GM21360 (cell line): ENCODE data around the gene SLC6A18.
"Not testable (repeated sequence)": the region's sequence is repeated elsewhere in the genome, so short reads cannot be mapped to it uniquely, and the experiment has no call there.

Source experiments
- ATAC-seq: cut with Tn5 transposase; IDR thresholded peaks from one replicate; pipeline ENCODE4 v1.9.1; 2021; ENCODE audit warnings: mild to moderate bottlenecking, moderate library complexity; ENCODE audit not compliant: unreplicated experiment

SLC6A18 gene

DNA sequence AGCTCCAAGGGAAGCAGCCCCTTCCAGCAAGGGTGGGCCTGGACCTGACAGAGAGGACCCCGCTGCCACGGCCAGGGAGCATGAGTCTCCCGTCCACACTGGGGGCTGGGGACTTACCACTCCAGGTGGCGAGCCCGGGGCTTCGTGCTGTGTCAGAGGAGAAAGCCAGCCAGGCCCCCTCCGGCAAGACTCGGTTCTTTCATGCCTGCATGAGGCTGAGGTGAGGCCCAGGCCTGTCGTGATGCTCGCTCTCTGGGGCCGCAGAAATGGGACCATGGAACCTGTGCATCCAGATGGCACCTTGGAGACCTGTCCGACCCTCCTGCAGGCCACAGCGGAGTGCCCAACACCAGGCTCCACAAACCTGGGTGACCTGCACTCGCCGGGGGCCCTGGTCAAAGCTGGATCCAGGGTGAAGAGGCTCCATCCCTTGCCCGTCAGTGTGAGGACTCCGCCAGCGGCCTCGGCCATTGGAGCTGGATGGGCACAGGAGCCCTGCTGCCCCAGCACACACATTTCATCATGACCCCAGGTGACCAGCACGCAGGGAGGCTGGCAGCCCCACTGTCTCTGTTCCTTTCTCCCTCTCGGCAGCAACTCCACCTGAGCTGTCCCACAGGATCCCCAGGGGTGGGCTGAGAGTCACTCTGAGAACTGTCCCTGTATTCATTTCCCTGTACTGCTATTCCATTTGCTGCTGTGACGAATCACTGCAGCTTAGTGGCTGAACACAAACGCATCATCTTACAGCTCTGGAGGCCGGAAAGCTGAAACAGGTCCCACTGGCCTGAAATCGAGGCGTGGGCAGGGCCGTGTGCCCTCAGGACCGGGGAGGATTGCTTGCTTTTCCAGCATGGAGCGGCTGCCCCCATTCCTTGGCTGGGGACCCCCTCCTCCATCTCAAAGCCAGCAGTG lies 24.4 kb downstream of the SLC6A18 start:
- no peak for ATAC-seq

DNA sequence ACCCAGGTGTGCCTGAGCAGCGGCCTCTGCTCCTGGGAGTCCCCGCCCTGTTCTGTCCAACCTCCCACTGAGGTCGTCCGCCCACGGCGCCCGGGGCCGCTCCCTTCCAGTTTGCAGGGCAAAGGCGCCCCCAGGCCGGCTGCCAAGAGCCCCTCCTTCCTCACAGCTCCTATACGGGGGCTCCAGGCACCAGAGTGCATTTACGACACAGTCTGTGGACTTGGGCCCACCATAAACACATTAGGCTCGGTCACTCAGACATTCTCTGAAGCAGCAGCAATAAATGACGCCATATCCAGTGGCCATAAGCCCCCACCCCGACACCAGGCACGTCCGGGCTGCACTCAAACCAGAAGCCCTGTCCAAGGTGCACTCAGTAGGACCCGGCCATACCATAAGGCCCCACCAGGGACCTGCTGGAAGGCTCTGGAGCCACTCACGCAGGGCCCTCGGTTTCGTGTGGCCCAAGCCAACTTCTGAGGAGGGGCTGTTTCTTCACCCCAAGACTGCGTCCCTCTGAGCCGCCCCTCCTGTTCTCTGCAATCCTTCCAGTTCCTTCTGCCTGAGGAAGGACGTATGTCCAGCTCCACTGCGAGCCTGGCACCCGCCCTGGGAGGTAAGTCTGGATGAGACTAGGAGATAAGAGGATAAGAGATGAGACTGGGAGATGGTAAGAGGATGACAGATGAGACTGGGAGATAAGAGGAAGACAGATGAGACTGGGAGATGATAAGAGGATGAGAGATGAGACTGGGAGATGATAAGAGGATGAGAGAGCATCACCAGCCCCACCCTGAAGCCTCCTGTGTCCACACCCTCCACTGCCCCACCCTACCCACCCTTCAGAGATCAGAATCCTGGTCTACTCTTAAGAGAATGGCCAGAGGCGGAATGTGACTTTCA lies 26.7 kb downstream of the SLC6A18 start:
- ATAC-seq = no peak

DNA sequence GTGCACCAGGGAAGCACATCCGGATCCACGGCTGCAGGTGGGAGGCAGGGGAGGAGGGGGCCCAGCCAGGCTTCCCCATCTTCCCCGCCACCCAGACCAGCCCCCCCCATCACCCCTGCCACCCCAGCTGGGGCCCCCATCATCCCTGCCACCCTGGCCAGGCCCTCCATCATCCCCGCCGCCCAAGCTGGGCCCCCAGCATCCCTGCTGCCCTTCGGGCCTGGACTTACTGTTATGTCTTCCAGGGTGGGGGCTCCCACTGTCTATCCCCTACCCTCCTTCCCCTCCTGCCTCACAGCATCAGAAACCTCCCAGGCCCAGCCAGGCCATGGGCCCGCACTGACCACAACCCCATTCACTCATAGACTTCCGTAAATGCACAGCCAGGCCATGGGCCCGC lies 27.5 kb downstream of the SLC6A18 start:
- ATAC-seq = no peak

DNA sequence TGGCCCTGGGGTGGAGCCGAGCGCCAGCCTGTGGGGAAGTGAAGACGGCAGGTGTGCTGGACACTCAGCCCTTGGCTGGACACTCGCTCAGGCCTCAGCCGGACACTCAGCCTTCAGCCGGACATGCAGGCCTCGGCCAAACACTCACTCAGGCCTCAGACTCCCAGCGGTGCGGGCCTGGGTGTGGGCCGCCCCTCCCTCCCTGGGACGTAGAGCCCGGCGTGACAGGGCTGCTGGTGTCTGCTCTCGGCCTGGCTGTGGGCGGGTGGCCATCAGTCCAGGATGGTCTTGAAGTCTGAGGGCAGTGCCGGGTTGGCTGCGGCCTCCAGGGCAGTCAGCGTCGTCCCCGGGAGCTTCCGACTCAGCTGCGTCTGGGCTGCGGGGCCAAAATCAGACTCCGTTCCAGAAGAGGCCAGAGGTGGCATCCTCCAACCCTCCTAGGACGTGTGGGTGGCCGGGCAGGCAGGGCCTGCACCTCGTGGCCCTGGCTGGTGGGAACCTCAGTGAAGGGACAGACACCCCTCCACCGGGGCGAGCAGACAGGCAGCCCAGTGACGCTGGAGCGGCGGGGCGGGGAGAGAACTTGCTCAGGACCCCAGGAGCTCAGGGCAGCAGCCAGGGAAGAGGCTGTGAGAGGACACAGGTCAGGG lies 28.4 kb downstream of the SLC6A18 start:
- ATAC-seq = no peak

GRCh38 chr5:1254196-1254595 lies 29.0 kb downstream of the SLC6A18 start:
- ATAC-seq = no peak

DNA sequence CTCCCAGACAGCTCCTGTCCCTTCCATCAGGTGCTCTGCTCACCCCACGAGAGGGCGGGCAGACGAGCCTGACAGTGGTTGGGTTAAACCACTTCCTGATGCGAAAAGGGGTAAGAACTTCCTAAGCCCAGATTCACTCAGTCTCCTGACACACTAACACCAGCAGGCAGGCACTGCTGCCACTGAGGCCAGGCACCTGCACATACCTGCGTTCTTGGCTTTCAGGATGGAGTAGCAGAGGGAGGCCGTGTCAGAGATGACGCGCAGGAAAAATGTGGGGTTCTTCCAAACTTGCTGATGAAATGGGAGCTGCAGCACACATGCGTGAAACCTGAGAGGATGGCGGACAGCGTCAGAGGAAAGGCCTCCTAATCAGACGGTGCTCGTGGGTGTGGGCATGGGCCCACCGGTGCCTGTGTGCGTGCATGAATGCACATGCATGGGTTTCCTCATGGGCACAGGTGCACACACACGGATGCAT lies 29.9 kb downstream of the SLC6A18 start:
- ATAC-seq = no peak

DNA sequence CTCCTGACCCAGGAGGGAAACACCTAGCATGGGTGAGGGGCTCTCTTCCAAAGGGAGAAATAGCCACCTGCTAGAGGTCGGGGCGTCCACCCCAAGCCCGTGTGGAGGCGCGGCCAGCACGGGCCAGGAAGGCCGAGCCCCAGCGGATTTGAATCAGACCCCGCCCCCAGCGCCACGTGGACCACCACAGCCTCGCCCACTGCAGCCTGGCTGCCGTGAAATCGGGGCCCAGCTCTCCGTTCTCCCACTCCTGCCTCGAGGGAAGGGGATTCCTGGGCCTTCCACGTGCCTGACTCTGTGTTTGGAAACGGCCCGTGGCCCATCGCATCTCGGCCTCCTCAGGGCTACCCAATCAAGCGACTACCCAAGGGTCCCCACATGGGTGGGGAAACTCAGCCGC lies 31.6 kb downstream of the SLC6A18 start:
- no peak for ATAC-seq

- no peak for ATAC-seq
These were observed 32.2 kb downstream of the SLC6A18 start for GRCh38 chr5:1257363-1257762.

GRCh38 chr5:1257841-1258240 lies 32.7 kb downstream of the SLC6A18 start:
- ATAC-seq = no peak

DNA sequence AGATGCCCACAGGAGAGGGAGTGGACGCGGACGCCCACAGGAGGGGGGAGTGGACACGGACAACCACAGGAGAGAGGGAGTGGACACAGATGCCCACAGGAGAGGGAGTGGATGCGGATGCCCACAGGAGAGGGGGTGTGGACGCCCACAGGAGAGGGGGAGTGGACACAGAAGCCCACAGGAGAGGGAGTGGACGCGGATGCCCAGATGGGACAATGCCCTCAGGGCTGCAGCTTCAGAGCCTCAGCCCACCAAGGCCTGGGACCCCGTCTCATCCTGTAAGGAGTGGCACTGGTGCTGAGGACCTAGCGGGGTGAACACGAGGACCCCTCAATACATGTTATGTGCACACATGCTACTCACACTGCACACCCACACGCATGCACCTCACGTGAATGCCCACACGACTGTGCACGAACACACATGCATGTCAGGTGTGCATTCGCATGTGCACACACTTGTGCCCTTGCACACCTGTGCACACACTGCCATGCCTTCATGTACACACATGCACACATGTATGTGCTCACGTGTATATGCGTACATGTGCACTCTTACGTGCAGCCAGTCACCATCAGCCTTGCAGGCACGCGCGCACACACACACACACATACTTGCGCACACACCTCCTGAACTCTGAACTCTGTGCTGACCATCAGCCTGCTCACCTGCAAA lies 34.8 kb downstream of the SLC6A18 start:
- ATAC-seq = no peak

DNA sequence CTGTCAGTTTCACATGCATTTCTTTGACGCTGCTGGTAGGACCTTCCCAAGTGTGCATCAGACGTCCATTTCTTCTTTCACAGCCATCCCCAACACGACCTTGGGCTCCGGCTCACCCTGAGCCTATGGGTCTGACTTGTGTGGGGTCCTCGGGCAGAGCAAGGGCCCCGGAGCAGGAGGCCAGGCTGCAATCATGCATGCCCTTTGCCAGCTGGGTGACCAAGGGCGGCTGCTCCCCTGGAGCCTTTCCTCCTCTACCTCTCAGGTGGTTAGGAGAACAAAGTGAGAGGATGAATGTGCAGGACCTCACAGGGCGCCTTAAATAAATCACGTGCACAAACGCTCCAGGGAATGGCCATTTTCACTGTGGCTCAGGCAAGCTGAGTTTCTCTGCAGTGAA lies 36.5 kb downstream of the SLC6A18 start:
- no peak for ATAC-seq

DNA sequence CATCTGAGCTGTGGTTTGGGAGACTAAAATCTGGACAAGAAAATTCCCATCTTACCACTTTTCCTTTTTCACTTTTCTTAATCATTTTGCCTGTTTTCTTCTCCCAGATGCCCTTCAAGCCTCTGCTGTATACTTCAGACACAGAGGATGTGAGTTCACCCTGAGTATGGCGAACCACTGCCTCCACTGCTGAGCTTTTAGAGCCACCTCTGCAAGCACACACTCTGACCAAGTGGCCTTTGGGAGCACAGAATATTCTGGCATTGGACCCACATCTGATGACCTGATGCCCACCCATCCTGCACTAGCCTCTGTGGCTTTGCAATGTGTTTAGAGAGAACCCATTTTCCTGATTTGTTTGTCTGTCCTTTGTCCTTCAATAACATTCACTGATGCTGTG lies 37.2 kb downstream of the SLC6A18 start:
- no peak for ATAC-seq

DNA sequence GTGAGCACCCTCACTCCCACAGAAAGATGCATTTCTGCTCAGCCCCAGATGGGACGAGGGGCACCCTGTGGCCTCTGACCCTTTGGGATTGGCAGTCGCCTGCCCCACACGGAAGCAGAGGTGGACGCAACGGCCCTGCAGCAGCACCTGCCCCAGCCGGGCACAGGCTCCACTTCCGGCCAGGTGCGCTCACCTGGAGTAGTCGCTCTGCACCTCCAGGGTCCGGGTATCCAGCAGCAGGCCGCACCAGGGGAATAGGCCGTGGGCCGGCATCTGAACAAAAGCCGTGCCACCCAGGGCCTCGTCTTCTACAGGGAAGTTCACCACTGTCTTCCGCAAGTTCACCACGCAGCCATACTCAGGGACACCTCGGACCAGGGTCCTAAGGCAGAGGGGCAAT lies 39.0 kb downstream of the SLC6A18 start:
- ATAC-seq = no peak

- no peak for ATAC-seq
These were observed 39.8 kb downstream of the SLC6A18 start for GRCh38 chr5:1265026-1265425.

- ATAC-seq = no peak
These were observed 40.6 kb downstream of the SLC6A18 start for GRCh38 chr5:1265461-1266455.

DNA sequence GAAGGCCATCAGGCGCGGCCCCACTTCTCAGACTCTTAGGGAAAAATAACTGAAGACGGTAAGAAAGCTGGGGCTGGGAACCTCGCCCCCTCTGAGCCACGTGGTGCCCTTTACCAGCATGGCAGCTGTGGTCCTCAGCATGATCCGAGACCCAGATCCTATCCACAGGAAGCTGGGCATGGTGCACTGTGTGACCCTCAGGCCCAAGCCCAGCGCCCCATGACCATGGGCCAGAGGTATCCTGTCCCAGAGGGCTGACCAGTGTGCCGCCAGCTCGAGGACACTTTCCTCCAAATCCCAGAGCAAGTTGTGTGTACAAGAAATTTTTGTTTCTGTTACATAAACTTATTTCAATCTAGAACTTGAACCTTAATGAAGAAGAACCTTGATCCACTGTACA lies 41.6 kb downstream of the SLC6A18 start:
- ATAC-seq = no peak

DNA sequence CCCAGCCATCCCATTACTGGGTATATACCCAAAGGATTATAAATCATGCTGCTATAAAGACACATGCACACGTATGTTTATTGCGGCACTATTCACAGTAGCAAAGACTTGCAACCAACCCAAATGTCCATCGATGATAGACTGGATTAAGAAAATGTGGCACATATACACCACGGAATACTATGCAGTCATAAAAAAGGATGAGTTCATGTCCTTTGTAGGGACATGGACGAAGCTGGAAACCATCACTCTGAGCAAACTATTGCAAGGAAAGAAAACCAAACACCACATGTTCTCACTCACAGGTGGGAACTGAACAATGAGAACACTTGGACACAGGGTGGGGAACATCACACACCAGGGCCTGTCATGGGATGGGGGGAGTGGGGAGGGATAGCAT lies 42.3 kb downstream of the SLC6A18 start:
- not testable (repeated sequence) for ATAC-seq

GRCh38 chr5:1268056-1268455 lies 42.9 kb downstream of the SLC6A18 start:
- ATAC-seq = no peak

DNA sequence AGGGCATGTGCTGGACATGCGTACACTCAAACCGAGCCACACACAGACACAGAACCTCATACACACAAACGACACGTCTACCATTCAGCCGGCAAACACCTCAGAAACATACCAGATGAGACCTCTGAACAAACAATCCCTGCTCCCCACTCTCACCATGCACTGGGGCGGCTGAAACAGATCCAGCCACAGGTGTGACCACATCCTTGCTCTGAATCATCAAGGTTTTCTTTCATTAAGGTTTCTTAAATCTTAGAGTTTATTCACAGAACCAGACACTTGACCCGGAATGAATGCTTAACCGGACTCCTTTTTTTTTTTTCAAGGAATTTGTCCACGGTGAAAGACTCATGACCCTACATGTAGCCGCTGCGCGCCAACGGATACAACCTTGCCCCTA lies 43.5 kb downstream of the SLC6A18 start:
- no peak for ATAC-seq
